ENCODE measurements around the gene STAC. TPM values are rescaled to one million over a fixed set of nuclear protein-coding genes. Genes with fewer than 3 reads are reported as not detected.

Gene STAC
- polyA plus RNA-seq, 1 experiment = 1.5 TPM

GRCh38 chr3:36543276-36543997, 163.1 kb downstream of the STAC start:
- POLR2A ChIA-PET = no interaction called here
- TF ChIP-seq CTCF (IDR thresholded peaks at IDR 0.05; ENCODE audit: low read depth, low read length) = no peak
- CTCF ChIA-PET = no interaction called here

GRCh38 chr3:36546226-36546625, 165.9 kb downstream of the STAC start:
- TF ChIP-seq CTCF (IDR thresholded peaks at IDR 0.05; ENCODE audit: low read depth, low read length) = no peak
- Histone ChIP-seq H3K4me3 (ENCODE audit: low read depth, low read length) (no peak overlapping the region), H3K27me3 (ENCODE audit: control insufficient read depth, insufficient read depth, low read length) (no peaks in the 10 kb centered on the region), H3K27ac (ENCODE audit: low read depth, low read length) (no peak overlapping the region), H3K9me3 (ENCODE audit: control insufficient read depth, insufficient read depth, low read length) (no peaks in the 10 kb centered on the region)
- ChIA-PET CTCF (no interaction called here), POLR2A (no interaction called here)
- no peak for DNase-seq (ENCODE audit: low read depth, low spot score)

More at GRCh38 chr3:36543276-36543997, 163.1 kb downstream of the STAC start:
- no peak for DNase-seq (ENCODE audit: low read depth, low spot score)
- H3K27ac ChIP-seq (ENCODE audit: low read depth, low read length) = no peak overlapping the region
- no peak overlapping the region for H3K4me3 ChIP-seq (ENCODE audit: low read depth, low read length)
- H3K9me3 ChIP-seq (ENCODE audit: control insufficient read depth, insufficient read depth, low read length) = no peaks in the 10 kb centered on the region
- no peaks in the 10 kb centered on the region for H3K27me3 ChIP-seq (ENCODE audit: control insufficient read depth, insufficient read depth, low read length)

- no peak for DNase-seq (ENCODE audit: low read depth, low spot score)
- ChIA-PET CTCF (no interaction called here), POLR2A (no interaction called here)
- Histone ChIP-seq H3K4me3 (ENCODE audit: low read depth, low read length) (no peak overlapping the region), H3K9me3 (ENCODE audit: control insufficient read depth, insufficient read depth, low read length) (no peaks in the 10 kb centered on the region), H3K27ac (ENCODE audit: low read depth, low read length) (no peak overlapping the region), H3K27me3 (ENCODE audit: control insufficient read depth, insufficient read depth, low read length) (no peaks in the 10 kb centered on the region)
- no peak for TF ChIP-seq CTCF (IDR thresholded peaks at IDR 0.05; ENCODE audit: low read depth, low read length)
These were observed 168.4 kb downstream of the STAC start for GRCh38 chr3:36548712-36549111.

- ChIA-PET POLR2A (no interaction called here), CTCF (no interaction called here)
These were observed 176.9 kb downstream of the STAC start for GRCh38 chr3:36557021-36557707.

More at GRCh38 chr3:36557021-36557707, 176.9 kb downstream of the STAC start:
- no peak overlapping the region for H3K27ac ChIP-seq (ENCODE audit: low read depth, low read length)
- no peak overlapping the region for H3K4me3 ChIP-seq (ENCODE audit: low read depth, low read length)
- DNase-seq (ENCODE audit: low read depth, low spot score) = no peak
- TF ChIP-seq CTCF (IDR thresholded peaks at IDR 0.05; ENCODE audit: low read depth, low read length) = no peak
- H3K9me3 ChIP-seq (ENCODE audit: control insufficient read depth, insufficient read depth, low read length) = no peaks in the 10 kb centered on the region
- H3K27me3 ChIP-seq (ENCODE audit: control insufficient read depth, insufficient read depth, low read length) = no peaks in the 10 kb centered on the region

Data from AG04450 (cell line).